Measurements from ENCODE around the gene SLC10A7. TPM values are rescaled to one million over a fixed set of nuclear protein-coding genes. Genes with fewer than 3 reads are reported as not detected.

Gene SLC10A7
- total and polyA plus RNA-seq, 2 of the 13 experiments (the other 11 are each of a cell fraction or from before 2014, with no cell fraction given): 18.5 to 18.8 TPM

DNA sequence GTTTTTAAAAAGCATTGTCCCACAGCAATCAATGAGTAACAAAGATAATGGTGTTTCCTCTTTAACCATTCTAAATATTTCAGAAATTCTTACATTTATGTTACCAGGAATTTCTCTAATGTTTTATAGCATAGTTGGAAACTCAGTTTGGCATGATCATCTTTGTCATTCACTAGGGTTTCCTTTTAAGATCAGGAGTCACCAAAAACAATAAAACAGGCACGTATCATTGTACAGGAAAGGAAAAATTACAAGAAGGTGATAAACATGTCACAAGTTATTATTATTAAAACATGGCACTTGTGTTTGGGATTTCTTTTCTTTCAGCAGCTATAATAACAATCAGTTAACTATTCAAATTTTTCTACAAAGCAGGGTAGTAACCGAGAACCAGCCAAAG lies 84.0 kb downstream of the SLC10A7 start:
- DNase-seq (ENCODE audit: low spot score): no peak
- POLR2A ChIA-PET: no interaction called here
- Histone ChIP-seq H3K4me3 (replicated peaks in 1 of 3; ENCODE audit: insufficient read depth in 1 of 3, low read depth in 2 of 3, low read length in 3 of 3) (no peak overlapping the region), H3K9ac (ENCODE audit: insufficient read depth, low read depth, low read length) (no peak overlapping the region), H3K79me2 (ENCODE audit: insufficient read depth, low read length) (no peaks in the 10 kb centered on the region), H3K27me3 (ENCODE audit: control insufficient read depth in 1 of 2, insufficient read depth in 2 of 2, low read length in 2 of 2) (no peaks in the 10 kb centered on the region; a peak in 1 of 5 replicates), H3K4me1 (ENCODE audit: insufficient read depth, low read length) (no peaks in the 10 kb centered on the region), H4K20me1 (ENCODE audit: insufficient read depth, low read length) (no peaks in the 10 kb centered on the region), H3K27ac (ENCODE audit: extremely low read length, insufficient read depth, low read length) (no peak overlapping the region), H3K9me3 (ENCODE audit: low read length) (no peaks in the 10 kb centered on the region), H3K36me3 (replicated peaks in 1 of 2; ENCODE audit: control insufficient read depth in 1 of 2, insufficient read depth in 2 of 2, low read length in 2 of 2) (no peaks in the 10 kb centered on the region), H3K4me2 (ENCODE audit: low read depth, low read length) (no peak overlapping the region), H2AFZ (ENCODE audit: low read length) (no peak overlapping the region)
- intact Hi-C loops (cut with micrococcal nuclease; ENCODE audit: unreplicated experiment) (no loop called here), in situ Hi-C loops (cut with HindIII; ENCODE audit: extremely low pct_ligation_motif_present, low pct_unique_long_range_greater_than_20kb) (no loop called here)
- CTCF ChIA-PET (ENCODE audit: low intra/inter-chr PET ratio, low total read pairs): no interaction called here
- no TSS peak for BruUV-seq (replicated peaks)
- no peak for FAIRE-seq
- no peak for ATAC-seq
- WGBS (ENCODE audit: low lambda C conversion rate): 95% methylated on average over 2 of the region's 2 CpGs
- no peak for TF ChIP-seq ZNF746 (CRISPR knock-in tag; IDR thresholded peaks at IDR 0.05)
- TF ChIP-seq ZNF354B (CRISPR knock-in tag; IDR thresholded peaks at IDR 0.05): no peak
- no peak for TF ChIP-seq ZNF646 (CRISPR knock-in tag; IDR thresholded peaks at IDR 0.05)
- no peak for TF ChIP-seq ATM (IDR thresholded peaks at IDR 0.05; ENCODE audit: borderline replicate concordance)
- TF ChIP-seq ZNF501 (CRISPR knock-in tag; IDR thresholded peaks at IDR 0.05): no peak
- no peak for TF ChIP-seq GABPB1 (CRISPR knock-in tag; IDR thresholded peaks at IDR 0.05)
- no peak for TF ChIP-seq ZBTB44 (CRISPR knock-in tag; IDR thresholded peaks at IDR 0.05)
- no peak for TF ChIP-seq HMGXB3 (CRISPR knock-in tag; IDR thresholded peaks at IDR 0.05; ENCODE audit: borderline replicate concordance)
- TF ChIP-seq, protein P1, sequence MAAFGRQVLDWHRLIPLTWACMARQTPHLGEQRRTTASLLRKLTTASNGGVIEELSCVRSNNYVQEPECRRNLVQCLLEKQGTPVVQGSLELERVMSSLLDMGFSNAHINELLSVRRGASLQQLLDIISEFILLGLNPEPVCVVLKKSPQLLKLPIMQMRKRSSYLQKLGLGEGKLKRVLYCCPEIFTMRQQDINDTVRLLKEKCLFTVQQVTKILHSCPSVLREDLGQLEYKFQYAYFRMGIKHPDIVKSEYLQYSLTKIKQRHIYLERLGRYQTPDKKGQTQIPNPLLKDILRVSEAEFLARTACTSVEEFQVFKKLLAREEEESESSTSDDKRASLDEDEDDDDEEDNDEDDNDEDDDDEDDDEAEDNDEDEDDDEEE (CRISPR knock-in tag; IDR thresholded peaks at IDR 0.05): no peak
- no peak for TF ChIP-seq ZFAT (CRISPR knock-in tag; conservative IDR thresholded peaks at IDR 0.05)
- TF ChIP-seq ZBTB3 (CRISPR knock-in tag; IDR thresholded peaks at IDR 0.05; ENCODE audit: borderline replicate concordance, low read depth): no peak

Measured in HepG2 (cell line).